ENCODE measurements around the gene SYF2. TPM values are rescaled to one million over a fixed set of nuclear protein-coding genes. Genes with fewer than 3 reads are reported as not detected.
A peak's percentile ranks its signal among the peaks of the same experiment; 100 is the strongest.

SYF2 gene
- total and polyA plus RNA-seq, 2 donors (not counting 1 experiment from before 2014, with no cell fraction given), result 41.6 to 42.4 TPM

DNA sequence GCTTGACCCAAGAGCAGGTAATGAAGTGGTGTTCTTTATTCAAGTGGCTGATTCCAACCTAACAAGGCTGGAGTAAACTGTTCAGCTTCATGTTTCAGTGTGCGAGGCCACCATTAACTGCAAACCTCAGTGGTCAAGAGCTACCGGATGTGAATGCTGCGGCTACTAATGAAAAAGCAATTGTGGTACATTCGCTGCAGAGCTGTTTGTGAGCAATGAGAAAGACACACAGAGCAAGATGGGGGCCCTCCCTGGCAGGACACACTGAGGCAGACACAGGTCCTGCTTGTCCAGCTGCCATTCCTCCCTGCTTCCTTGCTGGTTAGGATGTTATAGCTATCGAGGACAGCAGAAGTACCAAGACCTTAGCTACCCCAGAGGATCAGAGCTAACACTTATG, 26.1 kb downstream of the SYF2 start:
- Histone ChIP-seq H3K9ac (ENCODE audit: insufficient read depth, low read length) (no peak overlapping the region), H3K27me3 (ENCODE audit: control insufficient read depth, insufficient read depth, low read length) (no peaks in the 10 kb centered on the region), H2AFZ (ENCODE audit: low read length) (no peak overlapping the region), H3K4me1 (ENCODE audit: control insufficient read depth, extremely low read depth, insufficient read depth, low read length) (no peaks in the 10 kb centered on the region), H3K9me3 (ENCODE audit: control insufficient read depth, insufficient read depth, low read depth, low read length) (no peaks in the 10 kb centered on the region), H3K4me3 (replicated peaks in 1 of 4; ENCODE audit: control extremely low read depth in 1 of 4, insufficient read depth in 1 of 4, low read depth in 3 of 4, low read length in 4 of 4) (no peak overlapping the region), H3K27ac (ENCODE audit: insufficient read depth, low read length) (no peak overlapping the region), H3K79me2 (ENCODE audit: control insufficient read depth, insufficient read depth, low read length) (no peaks in the 10 kb centered on the region), H4K20me1 (ENCODE audit: control insufficient read depth, extremely low read depth, insufficient read depth, low read length) (no peaks in the 10 kb centered on the region), H3K36me3 (ENCODE audit: control insufficient read depth, insufficient read depth, low read length) (no peaks in the 10 kb centered on the region), H3K4me2 (ENCODE audit: extremely low read depth, insufficient read depth, low read length) (no peak overlapping the region)
- no peak for DNase-seq (ENCODE audit: low read depth in 2 of 2)
- TF ChIP-seq, protein P1, sequence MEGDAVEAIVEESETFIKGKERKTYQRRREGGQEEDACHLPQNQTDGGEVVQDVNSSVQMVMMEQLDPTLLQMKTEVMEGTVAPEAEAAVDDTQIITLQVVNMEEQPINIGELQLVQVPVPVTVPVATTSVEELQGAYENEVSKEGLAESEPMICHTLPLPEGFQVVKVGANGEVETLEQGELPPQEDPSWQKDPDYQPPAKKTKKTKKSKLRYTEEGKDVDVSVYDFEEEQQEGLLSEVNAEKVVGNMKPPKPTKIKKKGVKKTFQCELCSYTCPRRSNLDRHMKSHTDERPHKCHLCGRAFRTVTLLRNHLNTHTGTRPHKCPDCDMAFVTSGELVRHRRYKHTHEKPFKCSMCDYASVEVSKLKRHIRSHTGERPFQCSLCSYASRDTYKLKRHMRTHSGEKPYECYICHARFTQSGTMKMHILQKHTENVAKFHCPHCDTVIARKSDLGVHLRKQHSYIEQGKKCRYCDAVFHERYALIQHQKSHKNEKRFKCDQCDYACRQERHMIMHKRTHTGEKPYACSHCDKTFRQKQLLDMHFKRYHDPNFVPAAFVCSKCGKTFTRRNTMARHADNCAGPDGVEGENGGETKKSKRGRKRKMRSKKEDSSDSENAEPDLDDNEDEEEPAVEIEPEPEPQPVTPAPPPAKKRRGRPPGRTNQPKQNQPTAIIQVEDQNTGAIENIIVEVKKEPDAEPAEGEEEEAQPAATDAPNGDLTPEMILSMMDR (conservative IDR thresholded peaks at IDR 0.05 in 1 of 2, IDR thresholded peaks at IDR 0.05 in 1 of 2; ENCODE audit: low read depth in 1 of 2, low read length in 2 of 2), result no peak
- no peak for TF ChIP-seq EZH2 (IDR thresholded peaks at IDR 0.05; ENCODE audit: low read length, missing control alignments)

- Histone ChIP-seq H3K9ac (ENCODE audit: insufficient read depth, low read length) (no peak overlapping the region), H3K36me3 (ENCODE audit: control insufficient read depth, insufficient read depth, low read length) (no peaks in the 10 kb centered on the region), H2AFZ (ENCODE audit: low read length) (no peak overlapping the region)
Observed at GRCh38 chr1:25205786-25206185, 26.5 kb downstream of the SYF2 start.

DNA sequence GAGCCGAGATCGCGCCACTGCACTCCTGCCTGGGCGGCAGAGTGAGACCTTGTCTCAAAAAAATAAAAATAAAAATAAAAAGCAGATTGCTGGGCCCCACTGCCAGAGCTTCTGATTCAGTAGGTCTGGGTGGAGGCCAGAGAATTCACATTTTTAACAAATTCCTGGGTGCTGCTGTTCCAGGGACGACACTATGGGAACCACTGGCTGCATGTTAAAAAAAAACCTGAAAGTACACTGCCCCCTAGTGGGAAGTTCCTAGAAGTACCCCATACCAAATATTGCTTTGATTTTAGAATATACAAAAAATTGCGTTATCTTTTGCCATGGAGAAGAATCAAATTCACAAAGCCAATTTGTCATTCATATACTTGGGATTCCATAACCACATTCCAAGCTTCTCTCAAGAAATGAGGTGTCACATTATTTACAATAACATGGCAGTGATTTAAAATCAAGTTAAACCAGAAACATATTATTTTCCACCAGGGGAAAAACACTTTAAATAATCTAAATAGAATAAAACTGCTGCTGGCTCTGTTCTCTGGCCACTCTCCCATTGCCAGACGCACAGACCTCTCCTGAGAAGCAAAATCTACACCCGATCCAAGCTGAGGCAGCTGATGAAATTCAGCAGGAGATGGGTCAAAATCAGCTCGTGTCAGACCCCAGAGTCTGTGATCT, 27.4 kb downstream of the SYF2 start:
- Histone ChIP-seq H3K27me3 (ENCODE audit: control insufficient read depth, insufficient read depth, low read length) (peaks cover 10% of the 10 kb centered on the region), H2AFZ (ENCODE audit: low read length) (no peak overlapping the region), H3K36me3 (ENCODE audit: control insufficient read depth, insufficient read depth, low read length) (no peaks in the 10 kb centered on the region), H4K20me1 (ENCODE audit: control insufficient read depth, extremely low read depth, insufficient read depth, low read length) (no peaks in the 10 kb centered on the region), H3K9me3 (ENCODE audit: control insufficient read depth, insufficient read depth, low read depth, low read length) (no peaks in the 10 kb centered on the region), H3K4me2 (ENCODE audit: extremely low read depth, insufficient read depth, low read length) (no peak overlapping the region), H3K79me2 (ENCODE audit: control insufficient read depth, insufficient read depth, low read length) (no peaks in the 10 kb centered on the region), H3K27ac (ENCODE audit: insufficient read depth, low read length) (no peak overlapping the region), H3K4me1 (ENCODE audit: control insufficient read depth, extremely low read depth, insufficient read depth, low read length) (no peaks in the 10 kb centered on the region), H3K9ac (ENCODE audit: insufficient read depth, low read length) (no peak overlapping the region), H3K4me3 (replicated peaks in 1 of 4; ENCODE audit: control extremely low read depth in 1 of 4, insufficient read depth in 1 of 4, low read depth in 3 of 4, low read length in 4 of 4) (no peak overlapping the region)
- no peak for TF ChIP-seq EZH2 (IDR thresholded peaks at IDR 0.05; ENCODE audit: low read length, missing control alignments)
- TF ChIP-seq, protein P1 (conservative IDR thresholded peaks at IDR 0.05 in 1 of 2, IDR thresholded peaks at IDR 0.05 in 1 of 2; ENCODE audit: low read depth in 1 of 2, low read length in 2 of 2), result peak; percentile 49 to 71
- DNase-seq (ENCODE audit: low read depth in 2 of 2), result peak; percentile 63 to 68

More at GRCh38 chr1:25205786-25206185, 26.5 kb downstream of the SYF2 start:
- Histone ChIP-seq H4K20me1 (ENCODE audit: control insufficient read depth, extremely low read depth, insufficient read depth, low read length) (no peaks in the 10 kb centered on the region), H3K27me3 (ENCODE audit: control insufficient read depth, insufficient read depth, low read length) (peaks cover 2% of the 10 kb centered on the region), H3K79me2 (ENCODE audit: control insufficient read depth, insufficient read depth, low read length) (no peaks in the 10 kb centered on the region), H3K4me3 (replicated peaks in 1 of 4; ENCODE audit: control extremely low read depth in 1 of 4, insufficient read depth in 1 of 4, low read depth in 3 of 4, low read length in 4 of 4) (no peak overlapping the region), H3K4me2 (ENCODE audit: extremely low read depth, insufficient read depth, low read length) (no peak overlapping the region), H3K9me3 (ENCODE audit: control insufficient read depth, insufficient read depth, low read depth, low read length) (no peaks in the 10 kb centered on the region), H3K4me1 (ENCODE audit: control insufficient read depth, extremely low read depth, insufficient read depth, low read length) (no peaks in the 10 kb centered on the region), H3K27ac (ENCODE audit: insufficient read depth, low read length) (no peak overlapping the region)
- DNase-seq (ENCODE audit: low read depth in 2 of 2), result no peak
- TF ChIP-seq EZH2 (IDR thresholded peaks at IDR 0.05; ENCODE audit: low read length, missing control alignments), result no peak
- TF ChIP-seq, protein P1 (conservative IDR thresholded peaks at IDR 0.05 in 1 of 2, IDR thresholded peaks at IDR 0.05 in 1 of 2; ENCODE audit: low read depth in 1 of 2, low read length in 2 of 2), result no peak
